NCI-H2029 treated with DMSO at 0.1 percent for 48 hours (cell line): ENCODE results near the gene EPAS1.

Source experiments
- DNase-seq: peaks from one replicate; lab custom pipeline; 2025; lab: John Stamatoyannopoulos, UW

EPAS1 gene

DNA sequence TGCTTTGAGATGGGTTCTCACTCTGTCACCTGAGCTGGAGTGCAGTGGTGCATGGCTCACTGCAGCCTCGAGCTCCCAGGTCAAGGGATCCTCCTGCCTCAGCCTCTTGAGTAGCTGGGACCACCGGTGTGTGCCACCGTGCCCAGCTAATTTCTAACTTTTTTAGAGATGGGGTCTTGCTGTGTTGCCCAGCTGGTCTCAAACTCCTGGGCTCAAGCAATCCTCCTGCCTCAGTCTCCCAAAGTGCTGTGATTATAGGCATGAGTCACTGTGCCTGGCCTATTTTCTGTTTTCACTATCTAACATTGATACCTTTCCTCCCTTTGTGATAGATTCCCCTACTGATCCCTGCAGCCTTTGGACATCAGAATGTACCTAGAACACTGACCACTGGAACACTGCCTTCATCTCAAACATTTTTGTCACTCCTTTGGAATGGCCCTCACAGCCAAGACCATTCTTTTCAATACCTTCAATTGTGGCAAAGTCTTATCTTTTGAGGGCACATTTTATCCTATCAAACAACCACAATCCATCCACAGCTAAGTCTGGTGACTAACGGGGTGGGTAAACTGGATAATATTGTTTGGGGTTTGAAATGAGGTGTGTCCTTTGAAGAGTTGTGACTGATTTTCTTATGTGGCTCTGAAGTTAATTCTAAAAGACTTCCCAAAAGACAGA lies 43.7 kb downstream of the EPAS1 start:
- no peak for DNase-seq

DNA sequence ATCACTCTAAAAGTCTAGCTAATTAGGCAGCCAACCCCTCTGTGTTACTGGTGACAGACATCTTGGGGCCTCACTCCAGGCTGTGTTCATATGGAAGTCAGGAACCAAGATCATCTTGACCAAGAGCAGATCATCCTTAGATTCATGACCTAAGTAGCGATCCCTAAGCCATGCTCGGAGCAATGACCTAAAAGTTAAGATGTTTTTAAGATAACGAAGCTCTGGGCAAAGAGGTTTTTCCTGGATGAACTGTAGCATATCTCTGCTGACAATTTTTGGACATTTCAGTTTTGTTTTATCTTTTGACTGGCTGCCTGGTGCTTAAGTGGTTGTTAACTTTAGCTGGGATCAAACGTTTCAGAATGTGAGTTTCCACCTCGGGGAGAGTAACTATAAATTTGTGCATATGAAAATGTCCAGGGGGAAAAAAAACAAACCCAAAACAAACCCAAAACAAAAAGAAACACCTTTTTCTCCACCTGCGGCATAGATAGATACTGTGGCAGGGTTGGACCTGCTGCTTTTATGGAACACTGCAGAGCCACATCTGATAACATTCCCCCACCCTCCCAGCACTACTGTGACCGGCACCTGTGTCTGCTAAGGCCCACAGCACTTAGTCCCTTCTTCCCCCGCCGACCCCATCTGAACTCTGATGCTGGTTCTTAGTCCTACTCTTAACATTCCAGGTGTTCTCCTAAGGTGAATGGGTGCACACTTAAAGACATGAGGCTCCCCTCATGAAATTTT lies 45.5 kb downstream of the EPAS1 start:
- DNase-seq, result no peak

DNA sequence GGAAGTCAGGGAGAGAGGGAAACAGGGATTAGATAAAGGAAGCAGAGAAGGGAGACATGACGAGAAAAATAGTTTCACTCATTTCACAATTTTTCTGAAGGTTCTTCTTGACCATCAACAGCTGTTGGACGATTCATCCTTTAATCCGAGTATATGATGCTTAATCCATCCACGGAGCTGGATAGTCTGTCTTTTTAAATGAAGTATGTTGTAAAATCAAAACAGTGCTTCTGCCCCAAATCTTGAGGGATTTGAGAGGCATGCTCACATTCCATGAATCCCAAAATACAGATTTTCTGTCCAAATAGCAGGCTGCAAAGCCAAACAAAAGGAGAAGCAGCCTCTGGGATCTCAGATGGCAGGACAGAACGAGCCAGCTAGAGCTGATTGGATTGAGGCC lies 47.5 kb downstream of the EPAS1 start:
- no peak for DNase-seq

- no peak for DNase-seq
These were observed 48.6 kb downstream of the EPAS1 start for GRCh38 chr2:46345775-46346174.

DNA sequence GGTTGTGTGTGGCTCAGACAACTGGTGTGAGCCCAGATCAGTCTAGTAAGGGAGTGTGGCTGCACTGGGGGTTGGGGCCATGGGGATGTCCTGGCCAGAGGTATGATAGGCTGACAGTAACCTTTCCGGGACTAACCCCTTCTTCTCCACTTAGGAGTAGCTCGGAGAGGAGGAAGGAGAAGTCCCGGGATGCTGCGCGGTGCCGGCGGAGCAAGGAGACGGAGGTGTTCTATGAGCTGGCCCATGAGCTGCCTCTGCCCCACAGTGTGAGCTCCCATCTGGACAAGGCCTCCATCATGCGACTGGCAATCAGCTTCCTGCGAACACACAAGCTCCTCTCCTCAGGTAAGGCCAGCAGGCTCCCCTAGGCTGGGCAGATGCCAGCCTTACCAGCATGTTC lies 49.5 kb downstream of the EPAS1 start:
- no peak for DNase-seq

GRCh38 chr2:46347648-46348280 lies 50.6 kb downstream of the EPAS1 start:
- DNase-seq, result no peak

DNA sequence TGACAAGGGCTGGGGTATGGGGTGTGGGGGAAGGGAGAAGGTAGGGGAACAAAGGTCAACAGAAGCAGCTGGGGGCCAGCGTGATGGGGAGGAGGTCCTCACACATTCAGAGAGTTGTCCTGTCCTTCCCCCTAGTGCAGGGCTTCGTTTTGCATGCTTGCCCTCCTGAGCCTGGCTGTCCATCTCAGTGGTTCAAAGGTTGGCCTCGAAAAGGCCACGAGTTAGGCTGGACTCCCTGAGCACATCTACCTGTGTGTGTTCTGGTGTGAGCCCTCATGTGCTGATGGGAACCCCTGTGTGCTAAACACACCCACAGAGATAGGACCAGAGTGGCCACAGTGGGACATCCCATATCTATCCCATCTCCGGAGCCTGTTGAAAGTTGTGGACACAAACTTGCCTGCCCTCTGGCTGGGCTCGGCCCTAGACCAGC lies 51.9 kb downstream of the EPAS1 start:
- DNase-seq, result no peak

- DNase-seq, result no peak
These were observed 53.0 kb downstream of the EPAS1 start for GRCh38 chr2:46350029-46350689.

- DNase-seq, result no peak
These were observed 54.0 kb downstream of the EPAS1 start for GRCh38 chr2:46351098-46351749.

- no peak for DNase-seq
These were observed 54.5 kb downstream of the EPAS1 start for GRCh38 chr2:46351750-46352138.

GRCh38 chr2:46352621-46353020 lies 55.4 kb downstream of the EPAS1 start:
- DNase-seq, result no peak

GRCh38 chr2:46353509-46353908 lies 56.3 kb downstream of the EPAS1 start:
- no peak for DNase-seq

GRCh38 chr2:46355756-46356155 lies 58.5 kb downstream of the EPAS1 start:
- no peak for DNase-seq

DNA sequence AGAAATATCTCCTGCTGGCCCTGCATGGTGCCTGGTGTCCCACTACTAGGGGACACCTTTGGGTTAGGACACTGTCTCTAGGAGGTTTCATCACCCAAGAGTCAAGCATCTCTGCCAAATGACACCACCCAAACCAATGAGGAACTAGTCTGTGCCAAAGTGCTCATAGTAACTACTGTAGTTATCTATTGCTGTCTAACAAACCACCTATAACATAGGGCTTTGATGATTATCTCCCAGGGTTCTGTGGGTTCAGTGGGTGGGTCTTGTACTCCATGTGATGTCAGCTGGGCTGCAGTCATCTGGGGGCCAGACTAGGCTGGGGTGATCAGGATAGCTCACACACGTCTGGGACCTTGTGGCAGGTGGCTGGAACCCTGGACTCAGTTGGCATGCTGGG lies 59.8 kb downstream of the EPAS1 start:
- DNase-seq, result no peak

DNA sequence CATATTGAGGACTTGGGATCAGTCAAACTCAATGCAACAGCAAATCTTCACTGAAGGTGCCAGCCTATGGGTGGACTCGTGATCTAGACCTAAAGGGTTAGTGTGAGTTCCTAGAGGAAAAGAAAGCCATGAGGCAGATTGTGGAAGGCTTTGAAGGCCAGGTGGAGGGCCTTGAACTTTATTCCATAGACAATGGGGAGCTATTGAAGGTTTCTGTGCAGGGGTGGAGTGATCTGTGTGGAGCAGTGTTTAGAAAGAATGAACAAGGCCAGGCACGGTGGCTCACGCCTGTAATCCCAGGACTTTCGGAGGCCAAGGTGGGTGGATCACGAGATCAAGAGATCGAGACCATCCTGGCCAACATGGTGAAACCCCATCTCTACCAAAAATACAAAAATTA lies 61.5 kb downstream of the EPAS1 start:
- DNase-seq, result no peak

DNA sequence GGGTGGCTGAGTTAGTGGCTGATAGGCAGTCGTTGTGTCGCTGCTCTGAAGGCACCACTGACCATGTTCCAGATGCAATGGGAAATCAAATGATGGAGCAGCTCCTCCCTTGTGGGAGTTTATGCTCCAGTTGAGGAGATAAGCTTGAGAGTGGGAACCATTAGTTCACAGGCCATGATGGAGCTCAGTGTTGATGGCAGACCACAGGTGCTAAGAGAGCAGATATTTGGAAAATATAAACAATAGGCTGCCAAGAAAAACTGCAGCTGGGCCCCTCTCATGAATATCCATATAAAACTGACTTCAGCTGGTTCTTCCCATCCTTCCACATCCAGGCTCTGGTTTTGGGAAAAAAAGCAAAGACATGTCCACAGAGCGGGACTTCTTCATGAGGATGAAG lies 63.1 kb downstream of the EPAS1 start:
- no peak for DNase-seq

- no peak for DNase-seq
These were observed 64.9 kb downstream of the EPAS1 start for GRCh38 chr2:46361920-46362666.

DNA sequence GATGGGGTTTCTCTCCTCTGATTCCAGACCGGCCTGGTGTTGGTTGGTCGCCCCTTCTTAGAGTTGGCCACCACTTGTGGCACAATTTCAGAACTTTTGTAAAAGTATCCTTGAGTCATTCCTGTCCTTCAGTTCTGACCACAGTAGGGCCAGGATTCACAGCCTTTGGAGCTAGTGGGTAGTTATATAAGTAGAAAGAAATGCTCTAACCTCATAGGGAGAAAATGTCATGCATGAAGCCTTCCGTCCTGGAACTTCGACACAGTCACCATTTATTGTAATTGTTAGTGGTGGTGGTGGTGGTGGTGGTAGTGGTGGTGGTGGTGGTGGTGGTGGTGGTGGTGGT lies 65.4 kb downstream of the EPAS1 start:
- DNase-seq, result no peak

DNA sequence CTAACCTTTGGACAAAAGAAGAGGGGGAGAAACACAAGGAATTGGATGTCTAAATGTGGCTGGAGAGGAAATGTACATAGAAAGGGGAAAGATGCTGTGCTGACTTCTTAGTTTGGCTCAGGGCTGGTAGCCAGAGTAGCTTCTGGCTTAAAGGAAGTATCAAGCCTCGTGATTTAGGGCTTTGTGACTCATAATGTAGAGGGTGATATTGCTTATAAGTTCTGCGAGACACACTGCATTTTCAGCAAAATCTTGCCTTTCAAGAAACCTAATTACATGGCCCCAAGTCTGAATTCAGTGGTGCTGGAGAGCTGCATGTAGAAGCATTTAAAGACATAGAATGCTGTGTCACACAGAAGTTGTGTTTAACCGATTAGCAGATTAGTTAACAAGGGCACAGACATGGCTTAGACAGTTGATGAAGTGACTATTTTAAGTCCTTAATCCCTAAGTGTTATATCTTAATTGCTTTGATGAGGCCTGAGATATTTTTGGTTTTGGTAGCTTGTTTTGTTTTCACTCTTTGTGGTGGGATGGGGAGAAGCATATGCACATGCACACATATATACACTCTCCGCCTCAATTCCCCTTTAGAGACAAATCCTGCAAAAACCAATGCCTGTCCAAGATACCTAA lies 66.4 kb downstream of the EPAS1 start:
- DNase-seq, result no peak

GRCh38 chr2:46364797-46365457 lies 67.7 kb downstream of the EPAS1 start:
- DNase-seq, result peak; percentile 50
